NCI-H345 (cell line): ENCODE results near the gene TRIM49D1.
"Not testable (repeated sequence)": the region's sequence is repeated elsewhere in the genome, so short reads cannot be mapped to it uniquely, and the experiment has no call there.

ENCODE experiments used
- DNase-seq: peaks from one replicate; lab custom pipeline; 2025; lab: John Stamatoyannopoulos, UW

TRIM49D1 gene

DNA sequence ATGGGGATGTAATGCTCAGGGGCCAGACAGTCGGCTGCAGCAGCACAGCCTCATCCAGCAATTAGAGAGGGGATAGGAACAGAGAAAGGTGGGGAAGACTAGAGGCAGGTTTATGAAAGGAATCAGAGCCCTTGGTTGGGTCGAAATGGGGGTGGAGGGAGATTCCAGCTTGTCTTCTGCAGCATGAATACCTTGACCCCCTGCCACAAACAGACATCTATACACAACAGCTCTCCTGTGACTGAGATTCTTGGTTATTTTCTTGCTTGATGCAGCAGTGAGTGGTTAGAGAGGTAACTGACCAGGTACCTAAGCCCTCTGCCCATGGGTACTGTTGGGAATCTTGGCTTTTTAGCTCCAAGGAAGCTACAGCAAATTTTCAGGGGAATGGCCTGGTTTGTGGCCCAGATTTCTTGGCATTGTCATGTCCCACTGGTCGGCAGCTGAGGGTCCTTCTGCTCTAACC, at the start of gene TRIM49D1:
TSS of gene TRIM49D1 (minus strand) at position 51 of the 466 bp plus-strand sequence. CDS start 4,535 bp downstream, outside the sequence.
- no peak for DNase-seq

GRCh38 chr11:89965737-89966136, 43.7 kb upstream of the TRIM49D1 start, which contains the start of gene TRIM64:
TRIM64 (plus strand) TSS chr11:89966037; CDS start chr11:89968504, 2,467 bp downstream.
- not testable (repeated sequence) for DNase-seq

- DNase-seq = not testable (repeated sequence)
These were observed 38.8 kb upstream of the TRIM49D1 start for GRCh38 chr11:89960833-89961232.

DNA sequence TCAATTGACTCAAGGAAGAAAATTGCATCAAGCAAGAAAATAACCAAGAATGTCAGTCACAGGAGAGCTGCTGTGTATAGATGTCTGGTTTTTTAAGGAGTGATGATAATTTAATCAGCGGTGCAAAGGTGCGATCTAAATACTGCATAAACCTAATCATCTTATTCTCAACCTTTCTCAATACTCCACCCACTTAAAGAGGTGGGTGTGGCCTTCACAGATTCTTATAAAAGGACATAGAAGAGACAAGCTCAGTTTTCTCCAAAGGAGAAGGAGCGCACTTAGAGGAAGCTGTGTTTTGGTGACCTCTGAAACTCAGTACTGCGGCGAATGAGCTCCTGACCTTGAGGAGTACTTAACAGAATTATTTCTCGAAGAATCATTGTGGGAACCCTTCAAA, 1.7 kb upstream of the TRIM49D1 start, which contains the start of gene TRIM49D2:
TSS of gene TRIM49D2 (plus strand) at position 301 of the 400 bp plus-strand sequence. CDS start 2,698 bp downstream, outside the sequence.
- not testable (repeated sequence) for DNase-seq

DNA sequence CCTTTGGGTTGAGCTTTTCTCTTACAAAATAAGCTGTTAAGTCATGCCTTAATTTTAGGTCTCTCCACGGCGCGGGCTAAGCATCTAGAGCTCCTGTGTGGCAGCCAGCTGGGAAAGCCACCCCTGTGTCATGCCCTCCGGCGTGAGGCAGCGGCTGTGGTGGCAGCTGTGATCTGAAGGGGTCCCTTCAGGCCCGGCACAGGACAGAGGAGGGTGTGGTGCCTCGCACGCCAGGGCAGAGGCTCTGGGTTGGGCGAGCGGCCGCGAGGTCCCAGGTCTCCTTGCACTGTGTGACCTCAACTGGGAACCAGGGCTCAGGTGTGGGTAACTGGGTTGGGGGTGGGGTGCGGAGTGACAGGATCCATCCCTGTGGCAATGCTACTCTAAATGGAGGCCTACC, 21.2 kb downstream of the TRIM49D1 start:
- DNase-seq = not testable (repeated sequence)

DNA sequence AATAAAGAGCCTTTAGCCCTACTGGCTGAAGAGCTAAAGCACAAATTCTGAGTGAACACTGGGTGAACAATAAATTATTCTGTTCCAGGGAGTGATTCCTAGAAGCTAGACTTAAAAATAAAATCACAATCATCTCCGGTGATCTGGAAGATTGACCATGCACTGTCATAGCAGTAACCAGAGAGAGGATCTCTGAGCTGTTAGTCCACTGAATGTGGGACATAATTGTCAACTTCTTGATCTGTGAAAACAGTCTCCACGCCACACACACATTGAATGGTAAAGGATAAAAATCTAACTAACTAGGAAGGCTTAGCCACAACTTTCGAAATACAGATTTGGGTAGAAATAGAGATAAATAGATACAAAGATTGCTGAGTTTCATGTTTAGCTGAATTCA, 28.8 kb downstream of the TRIM49D1 start:
- not testable (repeated sequence) for DNase-seq

DNA sequence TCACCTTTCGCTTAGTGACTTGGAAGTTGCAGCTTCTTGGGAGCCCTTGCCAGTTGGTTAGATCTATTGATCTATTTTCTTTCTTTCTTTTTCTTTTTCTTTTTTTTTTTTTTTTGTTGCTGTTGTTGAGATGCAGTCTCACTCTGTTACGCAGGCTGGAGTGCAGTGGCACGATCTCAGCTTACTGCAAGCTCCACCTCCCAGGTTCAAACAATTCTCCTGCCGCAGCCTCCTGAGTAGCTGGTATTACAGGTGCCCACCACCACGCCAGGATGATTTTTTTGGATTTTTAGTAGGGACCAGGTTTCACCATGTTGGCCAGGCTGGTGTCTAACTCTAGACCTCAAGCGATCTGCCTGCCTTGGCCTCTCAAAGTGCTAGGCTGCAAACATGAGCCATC, 44.5 kb downstream of the TRIM49D1 start:
- DNase-seq = not testable (repeated sequence)

DNA sequence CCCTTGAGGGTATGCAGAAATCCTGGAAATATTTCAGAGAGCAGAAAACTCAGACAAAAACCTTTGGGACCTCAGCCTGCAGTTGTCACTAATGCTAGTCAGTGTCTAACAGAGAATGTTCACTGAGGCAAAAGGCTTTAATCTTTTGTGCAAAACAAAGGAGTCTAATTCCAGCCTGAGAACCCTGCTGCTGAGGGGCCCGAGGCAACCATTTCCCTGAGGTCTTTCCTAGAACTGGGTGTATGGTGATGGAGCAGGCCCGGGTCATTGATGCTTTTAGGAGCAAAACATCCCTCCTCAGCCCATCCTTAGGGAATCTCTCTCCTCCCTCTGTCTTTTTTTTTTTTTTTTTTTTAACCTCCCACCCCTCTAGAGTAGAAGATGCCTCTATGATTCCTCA, 49.5 kb downstream of the TRIM49D1 start:
- DNase-seq = not testable (repeated sequence)

GRCh38 chr11:89865223-89865622, 56.8 kb downstream of the TRIM49D1 start:
- DNase-seq = not testable (repeated sequence)

- DNase-seq = not testable (repeated sequence)
These were observed 57.9 kb downstream of the TRIM49D1 start for GRCh38 chr11:89863906-89864704.
